NCI-H1417 (cell line): Measurements from ENCODE around the gene FGF12.

ENCODE experiments used
- DNase-seq, 3 experiments: peaks; one replicate each; lab custom pipeline; 2025; lab: John Stamatoyannopoulos, UW

FGF12 gene

DNA sequence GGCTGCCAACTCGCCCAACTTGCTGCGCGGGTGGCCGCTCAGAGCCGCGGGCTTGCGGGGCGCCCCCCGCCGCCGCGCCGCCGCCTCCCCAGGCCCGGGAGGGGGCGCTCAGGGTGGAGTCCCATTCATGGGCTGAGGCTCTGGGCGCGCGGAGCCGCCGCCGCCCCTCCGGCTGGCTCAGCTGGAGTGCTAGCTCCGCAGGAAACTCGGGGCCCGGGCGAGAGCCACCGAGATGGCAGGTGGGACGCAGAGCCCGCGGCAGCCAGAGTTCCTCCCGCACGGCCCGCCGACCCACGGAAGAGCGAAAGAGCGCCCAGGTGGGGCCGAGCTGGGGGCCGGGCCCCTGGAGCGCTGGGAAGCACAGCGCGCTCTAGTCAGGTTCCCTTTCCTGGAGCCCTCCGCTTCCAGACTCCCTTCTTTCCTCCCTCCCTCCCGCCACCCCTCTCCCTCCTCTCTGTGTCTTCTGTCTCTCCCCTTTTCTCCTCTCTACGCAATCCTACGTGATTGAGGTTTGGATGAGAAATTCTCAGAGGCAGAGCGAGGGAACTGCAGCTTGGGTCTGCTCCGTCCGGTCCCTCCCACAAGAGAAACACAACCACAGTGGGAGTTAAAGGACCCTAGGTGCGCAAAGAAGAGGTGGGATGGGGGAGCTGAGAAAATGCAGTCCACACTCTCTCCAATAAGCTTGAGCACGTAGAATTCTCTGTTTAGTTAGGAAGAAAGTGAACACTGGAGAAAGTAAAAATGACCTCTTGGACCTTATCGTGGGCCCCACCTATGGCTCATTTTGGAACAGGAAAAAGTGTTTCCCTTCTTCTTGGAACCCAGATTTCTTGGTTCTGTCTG lies 317.3 kb downstream of the FGF12 start:
- peak in 2 of 3 experiments; percentile 61 to 66 for DNase-seq

- no peak for DNase-seq
Measured at GRCh38 chr3:192409201-192409837, 318.0 kb downstream of the FGF12 start.

GRCh38 chr3:192408647-192409200 lies 318.6 kb downstream of the FGF12 start:
- DNase-seq = no peak

DNA sequence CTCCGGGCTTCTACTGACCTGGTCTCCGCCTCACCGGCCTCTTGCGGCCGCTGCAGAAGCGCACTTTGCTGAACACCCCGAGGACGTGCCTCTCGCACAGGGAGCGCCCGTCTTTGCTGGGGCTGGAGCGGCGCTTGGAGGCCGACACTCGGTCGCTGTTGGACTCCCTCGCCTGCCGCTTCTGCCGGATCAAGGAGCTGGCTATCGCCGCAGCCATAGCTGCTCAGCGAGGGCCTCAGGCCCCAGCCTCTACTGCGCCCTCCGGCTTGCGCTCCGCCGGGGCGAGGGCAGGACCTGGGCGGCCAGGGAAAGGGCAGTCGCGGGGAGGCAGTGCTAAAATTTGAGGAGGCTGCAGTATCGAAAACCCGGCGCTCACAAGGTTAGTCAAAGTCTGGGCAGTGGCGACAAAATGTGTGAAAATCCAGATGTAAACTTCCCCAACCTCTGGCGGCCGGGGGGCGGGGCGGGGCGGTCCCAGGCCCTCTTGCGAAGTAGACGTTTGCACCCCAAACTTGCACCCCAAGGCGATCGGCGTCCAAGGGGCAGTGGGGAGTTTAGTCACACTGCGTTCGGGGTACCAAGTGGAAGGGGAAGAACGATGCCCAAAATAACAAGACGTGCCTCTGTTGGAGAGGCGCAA lies 319.2 kb downstream of the FGF12 start:
- no peak for DNase-seq

DNA sequence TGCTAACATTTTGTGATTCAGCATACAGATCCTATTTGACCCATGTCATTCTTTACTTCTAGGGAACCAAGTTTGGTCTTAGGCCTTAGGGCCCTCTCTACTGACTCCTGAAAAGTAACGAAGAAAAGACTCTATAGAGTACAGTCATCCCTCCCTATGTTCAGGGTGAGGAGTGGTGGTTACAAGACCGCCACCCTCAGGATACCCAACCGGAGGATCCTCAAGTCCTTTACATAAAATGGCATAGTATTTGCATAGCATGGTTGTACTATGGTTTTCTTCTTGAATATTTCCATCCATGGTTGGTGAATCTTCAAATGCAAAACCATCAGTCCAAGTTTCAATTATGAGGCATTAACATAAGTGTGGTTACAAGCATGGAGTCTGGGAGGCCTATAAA lies 327.6 kb downstream of the FGF12 start:
- no peak for DNase-seq

DNA sequence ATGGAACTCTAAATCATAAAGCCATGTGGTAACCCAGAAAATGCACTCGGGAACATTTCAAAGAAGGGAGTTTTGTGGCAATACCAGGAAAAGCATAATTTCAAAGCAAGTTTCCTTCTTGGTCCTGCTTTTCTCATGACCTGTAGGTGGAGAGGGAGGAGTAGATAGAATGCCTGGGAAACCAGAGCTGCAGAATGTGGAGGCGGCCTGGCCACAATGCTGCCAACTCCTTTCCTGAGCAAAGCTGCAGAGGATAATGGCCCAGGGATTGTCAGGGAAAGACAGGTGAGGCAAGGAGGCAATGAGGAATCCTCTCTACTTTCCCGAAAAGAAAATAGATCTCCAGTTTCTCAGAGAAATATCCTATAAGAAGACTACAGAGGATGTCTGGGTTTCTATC lies 330.3 kb downstream of the FGF12 start:
- no peak for DNase-seq

DNA sequence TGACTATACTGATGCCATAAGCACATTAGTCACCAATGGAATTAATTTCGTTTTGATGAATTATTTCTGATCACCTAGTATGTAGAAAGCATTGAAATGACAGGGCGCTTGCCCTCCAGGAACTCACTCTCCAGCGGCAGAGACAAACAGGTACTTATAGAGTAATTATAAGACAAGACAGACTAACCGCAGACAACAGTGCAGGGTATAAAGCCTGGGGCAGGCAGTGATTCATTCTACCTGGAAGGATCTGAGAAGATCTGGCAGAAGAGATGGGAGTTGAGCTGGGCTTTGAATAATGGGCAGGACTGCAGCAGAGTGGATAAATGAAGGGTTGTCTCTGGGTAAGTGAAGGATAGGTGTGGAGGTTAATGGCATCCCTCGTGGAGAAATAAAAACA lies 331.8 kb downstream of the FGF12 start:
- DNase-seq = peak in 1 of 3 experiments; percentile 47

GRCh38 chr3:192392986-192393385 lies 334.4 kb downstream of the FGF12 start:
- no peak for DNase-seq

DNA sequence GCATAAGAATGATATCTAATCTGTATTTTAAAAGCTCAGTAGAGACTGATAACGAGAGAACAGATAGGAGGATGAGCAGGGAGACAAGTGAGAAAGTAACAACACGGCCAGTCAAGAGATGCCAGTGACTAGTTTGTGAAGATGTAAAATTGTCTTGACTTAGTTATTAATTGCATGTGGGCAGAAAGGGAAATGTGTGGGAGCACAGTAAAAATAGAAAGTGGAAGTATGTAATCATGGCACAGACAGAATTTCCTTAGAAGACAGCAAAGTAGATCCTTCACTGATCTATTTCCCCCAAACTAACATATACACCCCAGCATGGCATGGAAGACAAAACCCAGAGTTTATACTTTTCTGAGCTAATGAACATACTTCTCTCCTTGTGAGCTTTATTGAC lies 344.5 kb downstream of the FGF12 start:
- no peak for DNase-seq

GRCh38 chr3:192373586-192373985 lies 353.8 kb downstream of the FGF12 start:
- no peak for DNase-seq

- DNase-seq = no peak
Measured at GRCh38 chr3:192373032-192373431, 354.3 kb downstream of the FGF12 start.

GRCh38 chr3:192372616-192373015 lies 354.7 kb downstream of the FGF12 start:
- DNase-seq = peak in 1 of 3 experiments; percentile 29

DNA sequence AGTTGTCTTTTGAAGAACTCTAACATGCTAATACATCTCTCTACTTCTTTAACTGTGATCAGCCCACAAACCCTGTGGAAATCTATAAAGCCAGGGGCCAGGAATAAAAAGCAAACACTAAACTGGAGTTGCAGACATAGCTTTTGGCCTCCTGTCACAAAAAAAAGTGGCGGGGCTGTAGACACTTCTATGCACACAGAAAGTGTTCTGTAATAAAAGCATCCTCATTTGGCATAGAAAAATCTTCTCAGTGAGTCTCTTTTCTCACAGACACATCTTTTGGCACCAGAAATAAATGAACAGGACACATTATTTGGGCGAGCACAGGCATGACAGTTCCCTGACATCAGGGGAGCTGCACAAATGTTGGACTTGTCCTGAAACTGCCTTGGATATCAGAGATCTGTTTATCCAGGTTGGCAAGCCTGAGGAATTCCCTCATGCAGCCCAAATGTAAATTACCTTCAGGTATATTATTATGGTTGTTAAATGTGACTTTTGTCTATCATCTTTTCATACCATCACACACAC lies 355.4 kb downstream of the FGF12 start:
- DNase-seq = no peak

- no peak for DNase-seq
Measured at GRCh38 chr3:192367616-192368015, 359.7 kb downstream of the FGF12 start.

GRCh38 chr3:192366916-192367315 lies 360.4 kb downstream of the FGF12 start:
- DNase-seq = no peak

GRCh38 chr3:192365571-192365970 lies 361.8 kb downstream of the FGF12 start:
- no peak for DNase-seq

DNA sequence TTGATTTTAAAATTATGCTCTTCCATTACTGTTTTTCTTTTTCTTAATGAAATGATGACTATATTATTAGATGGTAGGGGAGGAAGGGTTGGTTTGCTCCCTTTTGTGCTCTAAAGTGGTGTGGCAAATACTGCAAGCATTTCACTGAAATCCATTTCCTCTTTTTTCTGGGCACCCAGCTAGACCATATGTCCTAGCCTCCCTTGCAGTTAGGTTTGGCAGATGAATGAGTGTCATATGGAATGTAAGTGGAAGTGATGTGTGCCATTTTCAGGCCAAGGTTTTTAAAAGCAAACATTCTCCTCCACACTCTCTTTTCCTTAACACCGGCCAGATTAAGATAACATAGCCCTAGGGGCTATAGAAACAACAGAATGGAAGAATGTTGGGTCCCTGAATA lies 363.0 kb downstream of the FGF12 start:
- DNase-seq = no peak

DNA sequence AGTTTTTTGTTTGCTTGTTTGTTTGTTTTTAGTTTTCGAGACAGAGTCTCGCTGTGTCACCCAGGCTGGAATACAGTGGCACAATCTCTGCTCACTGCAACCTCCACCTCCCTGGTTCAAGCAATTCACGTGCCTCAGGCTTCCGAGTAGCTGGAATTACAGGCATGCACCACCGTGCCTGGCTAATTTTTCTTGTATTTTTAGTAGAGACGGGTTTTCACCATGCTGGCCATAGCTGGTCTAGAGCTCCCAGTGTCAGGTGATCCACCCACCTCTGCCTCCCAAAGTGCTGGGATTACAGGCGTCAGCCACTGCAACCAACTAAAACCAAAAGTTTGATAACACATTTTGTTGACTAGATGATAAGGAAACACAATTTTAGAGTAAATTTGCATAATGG lies 372.7 kb downstream of the FGF12 start:
- no peak for DNase-seq

DNA sequence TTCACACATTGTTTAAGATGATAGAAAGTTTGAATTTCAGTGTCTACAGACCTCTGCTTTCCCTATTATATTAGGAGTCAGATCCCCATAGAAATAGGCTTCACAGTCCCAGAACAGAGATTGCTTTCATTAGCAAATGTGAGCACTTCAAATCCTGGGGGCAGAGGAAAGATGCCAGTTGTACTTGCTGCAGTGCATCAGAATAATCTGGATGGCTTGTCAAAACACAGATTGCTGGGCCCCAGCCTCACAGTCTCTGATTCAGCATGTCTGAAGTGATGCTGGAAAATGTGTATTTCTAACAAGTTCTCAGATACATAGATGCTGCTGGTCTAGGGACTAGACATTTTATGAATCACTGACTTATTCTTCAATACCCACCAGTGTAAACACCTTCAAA lies 375.2 kb downstream of the FGF12 start:
- DNase-seq = no peak

DNA sequence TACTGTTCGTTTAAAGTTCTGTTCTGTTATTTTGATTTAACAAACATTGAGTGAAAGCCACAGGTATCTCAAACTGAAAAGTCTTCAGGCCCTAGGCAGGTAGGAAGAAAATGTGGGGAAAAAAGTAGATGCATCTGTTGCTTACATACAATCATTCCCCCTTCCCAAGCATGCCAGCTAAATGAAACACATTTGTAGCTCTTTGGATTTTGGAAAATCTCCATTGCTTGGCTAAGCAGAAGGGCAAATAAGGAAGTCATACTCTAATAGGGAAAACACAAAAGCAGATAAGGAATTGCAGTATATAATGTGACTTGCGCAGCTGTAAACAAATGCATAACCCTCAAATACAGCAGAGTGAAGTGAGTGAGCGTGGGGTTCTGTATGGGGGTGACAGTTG lies 375.9 kb downstream of the FGF12 start:
- DNase-seq = no peak

DNA sequence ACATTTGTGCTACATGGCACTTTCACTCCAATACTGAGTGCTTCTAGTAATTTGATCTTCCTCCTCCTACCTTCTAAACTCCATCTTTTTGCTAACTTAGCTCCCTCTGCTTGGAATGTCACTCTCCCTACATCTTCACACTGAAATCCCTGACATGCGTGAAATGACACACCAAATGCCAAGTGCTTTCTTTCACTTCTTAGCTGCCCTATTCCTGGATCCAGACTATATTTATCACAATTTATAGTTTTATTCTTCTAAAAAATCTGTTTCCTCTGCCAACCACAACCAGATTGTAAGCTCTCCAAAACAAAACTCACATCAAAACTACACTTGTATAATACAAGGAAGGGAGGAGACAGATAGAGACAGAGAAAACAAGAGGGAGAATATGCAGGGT lies 387.3 kb downstream of the FGF12 start:
- no peak for DNase-seq

DNA sequence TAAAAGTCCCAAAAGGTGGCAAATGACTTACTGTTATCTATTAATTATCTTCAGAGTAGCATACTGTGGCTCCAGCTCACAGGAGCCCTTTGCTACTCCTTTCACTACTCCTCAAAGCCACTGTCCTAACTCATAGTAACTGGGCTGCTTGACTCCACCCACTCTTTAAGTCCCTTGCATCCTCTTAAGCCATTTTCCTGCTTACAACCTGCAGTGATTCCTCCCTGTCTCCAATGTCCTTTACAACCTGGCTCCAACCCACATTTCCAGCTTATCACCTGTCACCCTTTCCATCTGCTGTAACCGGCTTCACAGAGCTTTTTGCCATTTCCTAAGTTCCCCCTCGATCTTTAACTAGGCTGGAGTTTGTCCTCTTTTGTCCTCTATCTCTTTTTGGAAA lies 388.1 kb downstream of the FGF12 start:
- no peak for DNase-seq

GRCh38 chr3:192336286-192336685 lies 391.1 kb downstream of the FGF12 start:
- no peak for DNase-seq
